PC-9 (cell line): Measurements from ENCODE around the gene MTA3. TPM values are rescaled to one million over a fixed set of nuclear protein-coding genes. Genes with fewer than 3 reads are reported as not detected.

Experiments used
- BruUV-seq: library from RNA; stranded (reverse); fragments of 400-500 nt; replicated peaks from 2 replicates; lab custom pipeline; 2021; lab: Mats Ljungman, UMichigan
- CTCF ChIA-PET: fragments of 300-600 bp; sonication (Branson Sonifier 250); formaldehyde crosslinking; loops from one replicate; lab custom pipeline; 2022; ENCODE audit warnings: antibody characterized with exemption; lab: Charles Lee
- POLR2A ChIA-PET: fragments of 300-600 bp; sonication (Branson Sonifier 250); formaldehyde crosslinking; loops from one replicate; lab custom pipeline; 2022; ENCODE audit warnings: antibody characterized with exemption; ENCODE audit not compliant: unreplicated experiment; lab: Charles Lee
- DNase-seq, 2 experiments: peaks; one replicate each; pipeline versions ENCODE4 v3.0.0 to v3.0.0-alpha.2; 2015 to 2022; ENCODE audit warnings: mixed read lengths in 1 of 2
- H2AFZ ChIP-seq: fragments of 200-600 bp; sonication (generic); 2 replicates; pipeline ENCODE4 v1.8.1; 2017; ENCODE audit warnings: antibody characterized with exemption
- H3F3A ChIP-seq: fragments of 200-600 bp; sonication (generic); 2 replicates; pipeline ENCODE4 v1.8.1; 2017; ENCODE audit warnings: antibody characterized with exemption, mild to moderate bottlenecking, low read depth; ENCODE audit not compliant: insufficient read depth
- H3K27ac ChIP-seq: fragments of 200-600 bp; sonication (generic); 2 replicates; pipeline ENCODE4 v1.6.1; 2016; ENCODE audit warnings: mixed run types
- H3K27me3 ChIP-seq: fragments of 200-600 bp; sonication (generic); 2 replicates; pipeline ENCODE4 v1.6.1; 2016; ENCODE audit warnings: low read depth, mixed run types; ENCODE audit not compliant: insufficient read depth
- H3K36me3 ChIP-seq: fragments of 200-600 bp; sonication (generic); 2 replicates; pipeline ENCODE4 v1.6.1; 2016; ENCODE audit warnings: low read depth, mixed run types
- H3K4me1 ChIP-seq: fragments of 200-600 bp; sonication (generic); replicated peaks from 2 replicates; pipeline ENCODE4 v1.6.1; 2016; ENCODE audit warnings: mixed run types; ENCODE audit not compliant: insufficient read depth
- H3K4me2 ChIP-seq: fragments of 200-600 bp; sonication (generic); 2 replicates; pipeline ENCODE4 v1.6.1; 2017; ENCODE audit warnings: mixed run types
- H3K4me3 ChIP-seq: fragments of 200-600 bp; sonication (generic); 2 replicates; pipeline ENCODE4 v1.6.1; 2016; ENCODE audit warnings: mixed run types
- H3K79me2 ChIP-seq: fragments of 200-600 bp; sonication (generic); 2 replicates; pipeline ENCODE4 v1.6.1; 2017; ENCODE audit warnings: low read depth, mixed run types
- H3K9me2 ChIP-seq: fragments of 200-600 bp; sonication (generic); 2 replicates; pipeline ENCODE4 v1.8.1; 2017; ENCODE audit warnings: mild to moderate bottlenecking; ENCODE audit not compliant: insufficient read depth
- H3K9me3 ChIP-seq: fragments of 200-600 bp; sonication (generic); 2 replicates; pipeline ENCODE4 v1.8.1; 2016; ENCODE audit warnings: low read depth; ENCODE audit not compliant: insufficient read depth
- H4K20me1 ChIP-seq: fragments of 200-600 bp; sonication (generic); 2 replicates; pipeline ENCODE4 v1.8.1; 2017; ENCODE audit not compliant: insufficient read depth
- CTCF ChIP-seq: fragments of 200-600 bp; sonication (generic); conservative IDR thresholded peaks from 2 replicates; pipeline ENCODE4 v1.6.1; 2017; ENCODE audit warnings: mixed run types, antibody characterized with exemption, mild to moderate bottlenecking, moderate library complexity
- EZH2 ChIP-seq: fragments of 200-600 bp; sonication (generic); IDR thresholded peaks from 2 replicates; pipeline ENCODE4 v1.8.0; 2017; ENCODE audit warnings: antibody characterized with exemption, low read depth
- intact Hi-C: fragments of 100-400 bp; cut with micrococcal nuclease; formaldehyde crosslinking; loops from one replicate; pipeline ENCODE4 v1.10.0; 2022; ENCODE audit not compliant: unreplicated experiment
- total RNA-seq: library from RNA; stranded (reverse); gene quantifications from 2 replicates; pipeline ENCODE4 v1.2.3, GENCODE V29; 2021

Gene MTA3
- total RNA-seq, 1 experiment from 2014 or later: 89.8 TPM

DNA sequence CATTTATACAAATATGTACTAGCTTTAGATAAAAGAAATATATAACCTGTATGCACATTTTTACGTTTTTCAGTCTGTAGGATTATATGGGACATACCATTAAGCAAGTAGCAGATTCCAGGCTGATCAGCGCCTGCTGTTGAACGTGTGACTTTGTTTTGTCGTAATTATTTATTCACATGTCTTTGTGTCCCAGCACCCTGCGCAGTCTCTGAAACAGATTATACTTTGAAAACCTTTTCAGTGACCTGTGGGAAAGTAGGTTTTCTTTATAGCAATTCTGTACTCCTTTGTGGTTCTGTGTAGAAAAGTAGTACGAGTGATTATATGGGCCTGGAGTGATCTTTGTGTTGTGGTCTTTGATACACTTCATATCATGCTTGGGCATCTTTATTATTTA lies 68.5 kb downstream of the MTA3 start:
- Histone ChIP-seq H3K4me1 (no peaks in the 10 kb centered on the region), H3K9me3 (no peaks in the 10 kb centered on the region), H3K4me3 (no peak overlapping the region), H3K79me2 (peaks cover 10% of the 10 kb centered on the region), H4K20me1 (peaks cover 24% of the 10 kb centered on the region), H2AFZ (no peak overlapping the region), H3K9me2 (no peaks in the 10 kb centered on the region), H3K27ac (no peak overlapping the region), H3K36me3 (0 out of 2 replicates have a peak, but pooled peaks cover 10% of the 10 kb centered on the region), H3K4me2 (no peak overlapping the region), H3K27me3 (no peaks in the 10 kb centered on the region), H3F3A (no peaks in the 10 kb centered on the region; the same call in 1 of the 2 replicates)
- POLR2A ChIA-PET: no interaction called here
- no TSS peak for BruUV-seq
- DNase-seq: no peak
- CTCF ChIA-PET: no interaction called here
- intact Hi-C loops: no loop called here
- TF ChIP-seq CTCF (no peak), EZH2 (no peak)

- Histone ChIP-seq H3K9me2 (no peaks in the 10 kb centered on the region), H3K9me3 (no peaks in the 10 kb centered on the region), H3K4me1 (no peaks in the 10 kb centered on the region), H3K4me3 (no peak overlapping the region), H3F3A (no peaks in the 10 kb centered on the region; the same call in 1 of the 2 replicates), H2AFZ (no peak overlapping the region), H3K79me2 (peaks cover 10% of the 10 kb centered on the region), H3K36me3 (0 out of 2 replicates have a peak, but pooled peaks cover 14% of the 10 kb centered on the region), H3K27me3 (no peaks in the 10 kb centered on the region), H3K4me2 (no peak overlapping the region), H3K27ac (no peak overlapping the region), H4K20me1 (peaks cover 24% of the 10 kb centered on the region)
- BruUV-seq: no TSS peak
- ChIA-PET CTCF (interaction anchor here (0.7 to 0.8 kb wide), 2 partner anchors 80 to 263 kb away, joined by 3 to 5 read pairs; no protein-coding TSS in a partner anchor), POLR2A (no interaction called here)
- no peak for TF ChIP-seq CTCF
- TF ChIP-seq EZH2: no peak
- DNase-seq: no peak
- intact Hi-C loops: no loop called here
Measured at GRCh38 chr2:42638080-42638784, 69.8 kb downstream of the MTA3 start.

DNA sequence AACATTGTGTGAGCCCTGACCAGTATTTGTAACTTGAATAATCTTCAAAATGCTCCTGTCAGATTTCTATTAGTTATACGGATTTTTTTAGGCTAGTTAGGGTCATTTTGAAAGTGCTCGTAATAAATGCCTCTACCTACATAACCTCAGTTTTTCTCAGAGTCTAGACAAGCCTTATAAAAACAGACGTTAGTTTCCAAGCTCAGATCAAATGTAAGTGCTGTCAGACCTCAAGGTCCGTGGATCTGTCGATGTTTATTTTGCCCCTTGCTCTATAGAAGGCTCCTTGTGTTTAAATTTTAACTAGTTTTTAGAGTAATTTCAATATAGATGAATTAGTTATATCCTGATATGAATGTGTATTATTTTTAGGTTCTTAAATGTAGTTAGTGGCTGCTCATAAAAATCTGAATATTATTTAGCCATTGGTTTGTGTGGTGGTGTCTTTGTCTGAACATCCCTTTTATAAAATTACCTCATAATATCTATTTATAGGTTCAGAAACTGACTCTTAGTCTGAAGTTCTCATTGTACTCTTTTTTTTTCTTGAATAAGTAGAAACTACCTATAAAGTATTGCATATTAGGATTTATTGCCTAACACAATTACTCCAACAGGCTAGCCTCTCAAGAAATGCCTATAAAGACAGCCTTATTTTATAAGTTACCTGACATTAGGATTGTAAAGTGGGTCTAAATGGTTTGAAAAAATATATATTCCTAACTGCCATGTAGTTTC lies 71.1 kb downstream of the MTA3 start:
- Histone ChIP-seq H3K4me1 (no peaks in the 10 kb centered on the region), H3K79me2 (peaks cover 10% of the 10 kb centered on the region), H4K20me1 (peaks cover 28% of the 10 kb centered on the region), H3K36me3 (peaks cover 25% of the 10 kb centered on the region; the same call in 1 of the 2 replicates), H3K4me2 (no peak overlapping the region), H2AFZ (no peak overlapping the region), H3K27me3 (no peaks in the 10 kb centered on the region), H3F3A (no peaks in the 10 kb centered on the region; the same call in none of the 2 replicates), H3K9me2 (no peaks in the 10 kb centered on the region), H3K27ac (no peak overlapping the region), H3K4me3 (no peak overlapping the region), H3K9me3 (no peaks in the 10 kb centered on the region)
- CTCF ChIA-PET: interaction anchor here (0.8 kb wide), 1 partner anchor 81 kb away, joined by 5 read pairs; no protein-coding TSS in a partner anchor
- intact Hi-C loops: no loop called here
- no peak for TF ChIP-seq CTCF
- no peak for TF ChIP-seq EZH2
- POLR2A ChIA-PET: no interaction called here
- no TSS peak for BruUV-seq
- no peak for DNase-seq
